NCI-H1092 (cell line): ENCODE data around the gene TECPR2.
"Not testable (repeated sequence)": the region's sequence is repeated elsewhere in the genome, so short reads cannot be mapped to it uniquely, and the experiment has no call there.

ENCODE experiments used
- DNase-seq: peaks from one replicate; lab custom pipeline; 2025; lab: John Stamatoyannopoulos, UW

TECPR2 gene

DNA sequence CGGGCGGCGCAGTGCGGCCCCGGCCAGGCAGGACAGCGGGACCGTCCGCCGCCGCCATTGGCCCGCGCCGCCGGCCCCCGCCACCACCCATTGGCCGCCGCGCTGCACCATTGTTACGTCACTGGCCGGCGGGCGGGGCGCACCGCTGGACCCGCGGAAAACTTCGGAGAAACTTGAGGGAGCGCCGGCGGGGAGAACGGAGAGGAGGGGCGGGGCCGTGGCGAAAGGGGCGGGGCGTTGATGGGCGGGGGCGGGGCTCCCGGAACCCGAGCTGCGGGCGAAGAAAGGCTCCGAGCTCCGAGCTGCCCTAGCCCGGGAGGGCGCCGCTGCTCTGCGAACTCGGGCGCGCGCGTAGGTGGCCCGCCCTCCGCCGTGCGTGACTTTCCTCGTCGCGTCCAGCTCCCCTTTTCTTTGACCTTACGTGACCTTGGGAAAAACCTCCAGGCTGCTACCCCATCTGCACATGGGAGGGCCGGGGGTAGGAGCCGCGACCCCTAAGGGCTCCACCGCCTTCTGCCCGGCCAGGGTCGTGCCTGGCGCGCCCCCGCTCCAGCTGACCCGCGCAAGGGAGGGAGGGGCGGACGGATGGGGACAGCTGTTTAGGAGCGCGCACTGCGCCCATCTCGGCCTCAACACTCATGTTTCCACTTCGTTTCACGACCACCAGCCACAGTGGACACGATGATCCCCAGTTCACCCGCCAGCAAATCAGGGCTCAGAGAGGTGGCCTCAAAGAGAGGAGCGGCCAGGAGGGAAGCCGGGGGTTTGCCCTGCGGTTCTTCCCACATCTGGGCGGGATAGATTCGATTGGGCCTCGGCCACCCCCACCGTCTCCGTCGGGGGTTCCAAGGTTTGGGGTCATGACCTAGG, 147.2 kb downstream of the TECPR2 start, which contains the start of gene ANKRD9:
Gene ANKRD9 (minus strand): TSS at position 31 of the 870 bp plus-strand sequence. CDS start 1,887 bp downstream, outside the sequence.
- DNase-seq: peak; percentile 86

DNA sequence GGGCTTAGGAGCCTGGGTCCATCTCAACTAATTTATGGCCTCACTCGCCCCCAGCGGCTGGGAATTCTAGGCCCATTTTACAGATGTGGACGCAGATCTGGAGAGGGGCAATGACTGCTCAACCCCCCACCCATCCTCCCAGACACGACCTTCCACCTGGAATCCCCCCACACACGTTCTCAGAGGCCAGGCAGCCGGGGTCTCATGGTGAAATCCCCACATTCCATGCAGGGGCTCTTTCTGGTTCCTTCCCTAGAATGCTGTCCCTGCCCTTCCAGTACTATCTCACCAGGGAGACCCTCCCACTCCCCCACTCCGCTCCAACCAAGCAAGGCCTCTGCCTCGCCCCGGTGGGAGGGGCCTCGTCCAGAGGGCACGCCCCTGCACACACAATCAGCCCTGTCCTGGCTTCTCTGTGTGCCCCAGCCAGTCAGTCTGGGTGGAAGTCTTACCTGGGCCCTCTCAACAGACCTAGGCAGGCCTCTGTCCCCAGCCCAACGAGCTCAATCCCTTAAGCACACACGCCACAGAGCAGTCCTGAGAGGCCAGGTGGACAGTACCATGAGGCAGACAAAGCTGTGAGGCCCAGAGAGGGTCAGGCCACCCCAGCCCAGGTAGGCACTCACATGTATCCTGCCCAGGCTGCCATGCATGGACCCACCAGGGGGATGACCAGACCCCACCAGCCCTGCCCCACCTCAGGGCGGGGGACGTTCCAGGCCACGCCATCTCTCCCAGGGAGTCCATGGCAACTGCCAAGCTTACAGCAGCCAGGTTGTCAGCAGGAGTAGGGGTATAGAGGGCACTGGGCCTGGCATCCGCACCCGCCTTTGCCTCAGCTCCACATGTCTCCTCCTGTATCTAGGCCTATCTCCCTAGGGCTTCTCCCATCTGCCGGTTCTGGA, 148.1 kb downstream of the TECPR2 start:
- no peak for DNase-seq

GRCh38 chr14:102511538-102511937, 148.8 kb downstream of the TECPR2 start:
- DNase-seq: no peak

GRCh38 chr14:102512793-102513300, 150.1 kb downstream of the TECPR2 start:
- DNase-seq: no peak

GRCh38 chr14:102513899-102514772, 151.4 kb downstream of the TECPR2 start:
- no peak for DNase-seq

GRCh38 chr14:102514987-102515733, 152.4 kb downstream of the TECPR2 start:
- no peak for DNase-seq

GRCh38 chr14:102516531-102517391, 154.0 kb downstream of the TECPR2 start:
- DNase-seq: no peak

GRCh38 chr14:102517392-102518062, 154.8 kb downstream of the TECPR2 start:
- DNase-seq: no peak

- DNase-seq: no peak
These were observed 155.4 kb downstream of the TECPR2 start for GRCh38 chr14:102518063-102518648.

DNA sequence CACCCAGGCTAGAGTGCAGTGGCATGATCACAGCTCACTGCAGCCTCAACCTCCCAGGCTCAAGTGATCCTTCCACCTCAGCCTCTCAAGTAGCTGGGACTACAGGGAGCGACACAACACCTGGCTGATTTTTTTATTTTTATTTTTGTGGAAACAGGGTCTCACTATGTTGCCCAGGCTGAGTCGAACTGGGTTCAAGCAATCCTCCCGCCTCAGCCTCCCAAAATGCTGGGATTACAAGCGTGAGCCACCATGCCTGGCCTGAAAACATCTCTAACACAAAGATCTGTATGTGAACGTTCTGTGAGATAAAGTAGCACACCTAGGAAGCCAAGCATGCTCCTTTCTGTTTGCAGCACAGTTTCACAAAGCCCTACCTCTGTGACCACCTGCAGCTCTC, 157.0 kb downstream of the TECPR2 start:
- DNase-seq: not testable (repeated sequence)

GRCh38 chr14:102523200-102523568, 160.4 kb downstream of the TECPR2 start:
- DNase-seq: no peak

- no peak for DNase-seq
These were observed 161.1 kb downstream of the TECPR2 start for GRCh38 chr14:102523569-102524450.

- DNase-seq: peak; percentile 98
These were observed 161.9 kb downstream of the TECPR2 start for GRCh38 chr14:102524451-102525218.

- peak; percentile 21 for DNase-seq
These were observed 162.6 kb downstream of the TECPR2 start for GRCh38 chr14:102525219-102525928.

GRCh38 chr14:102525929-102526497, 163.3 kb downstream of the TECPR2 start:
- DNase-seq: no peak
